Upper lobe of left lung (tissue), 4 donors: ENCODE data around the gene NSA2.

Experiments used
- CTCF ChIP-seq, 6 experiments: fragments of 450-650 bp in 4 of 6; fragments of 200-600 bp in 2 of 6; sonication (generic) in 2 of 6; IDR thresholded peaks; one replicate each; pipeline ENCODE4 v1.5.1; 2016 to 2019; ENCODE audit warnings: antibody characterized with exemption in 6 of 6
- EP300 ChIP-seq, 4 donors: sonication (generic); formaldehyde crosslinking; IDR thresholded peaks; one replicate each; pipeline ENCODE4 v1.5.1; 2017; ENCODE audit warnings: antibody characterized with exemption in 4 of 4, control low read depth in 2 of 4
- POLR2A ChIP-seq, 4 donors: fragments of 450-650 bp; IDR thresholded peaks; one replicate each; pipeline ENCODE4 v1.5.1; 2016 to 2017; ENCODE audit warnings: antibody characterized with exemption in 4 of 4, mild to moderate bottlenecking in 2 of 4
- POLR2AphosphoS5 ChIP-seq, 2 donors: sonication (generic); formaldehyde crosslinking; IDR thresholded peaks; one replicate each; pipeline ENCODE4 v1.5.1; 2017; ENCODE audit warnings: antibody characterized with exemption in 2 of 2

- TF ChIP-seq CTCF (IDR thresholded peaks at IDR 0.05) (no peak), POLR2A (IDR thresholded peaks at IDR 0.05) (no peak), POLR2AphosphoS5 (IDR thresholded peaks at IDR 0.05) (no peak), EP300 (IDR thresholded peaks at IDR 0.05) (no peak)
Observed at GRCh38 chr5:74765929-74766328, 1.1 kb upstream of the NSA2 start.
